ENCODE results near the gene BMPR1A.

- TF ChIP-seq CTCF (IDR thresholded peaks at IDR 0.05 in 2 of 3, conservative IDR thresholded peaks at IDR 0.05 in 1 of 3; ENCODE audit: borderline replicate concordance in 1 of 3, insufficient read depth in 1 of 3, low read depth in 2 of 3, low read length in 2 of 3) (no peak), ZBTB33 (IDR thresholded peaks at IDR 0.05; ENCODE audit: extremely low read depth, insufficient replicate concordance, low read length) (no peak)
Measured at GRCh38 chr10:86779220-86780017, 23.0 kb downstream of the BMPR1A start.
